GM23248 (cell line): ENCODE data around the gene PHACTR3.

Experiments used
- EZH2 ChIP-seq: fragments of 200-600 bp; sonication (generic); IDR thresholded peaks from 2 replicates; pipeline ENCODE4 v1.6.1; 2018; ENCODE audit warnings: antibody characterized with exemption, mild to moderate bottlenecking; ENCODE audit not compliant: insufficient read depth, poor library complexity, severe bottlenecking
- EZH2phosphoT487 ChIP-seq: fragments of 200-600 bp; sonication (generic); IDR thresholded peaks from 2 replicates; pipeline ENCODE4 v1.6.1; 2018; ENCODE audit warnings: antibody characterized with exemption, moderate library complexity, mild to moderate bottlenecking, low read depth; ENCODE audit not compliant: insufficient read depth

- no peak for TF ChIP-seq EZH2
- TF ChIP-seq EZH2phosphoT487 = no peak
Observed at GRCh38 chr20:59670786-59671492, 66.6 kb downstream of the PHACTR3 start.
